Common myeloid progenitor, CD34-positive (primary cell): Measurements from ENCODE around the gene ZNF432. TPM values are rescaled to one million over a fixed set of nuclear protein-coding genes. Genes with fewer than 3 reads are reported as not detected.
"Not testable (repeated sequence)": the region's sequence is repeated elsewhere in the genome, so short reads cannot be mapped to it uniquely, and the experiment has no call there.

Experiments used
- CTCF ChIA-PET: fragments of 350-600 bp; sonication (Branson Sonifier 250); formaldehyde crosslinking; loops from one replicate; lab custom pipeline; 2021; ENCODE audit warnings: antibody characterized with exemption; lab: Charles Lee
- POLR2A ChIA-PET: fragments of 350-600 bp; sonication (Branson Sonifier 250); formaldehyde crosslinking; loops from one replicate; lab custom pipeline; 2021; ENCODE audit warnings: antibody characterized with exemption; lab: Charles Lee
- DNase-seq, 3 donors: peaks; one replicate each; pipeline versions ENCODE4 v3.0.0 to v3.0.0-alpha.2; 2013
- H3K27ac ChIP-seq, 2 experiments: 1 replicate in 1 of 2; 2 replicates in 1 of 2; pipeline ENCODE4 v1.7.0; 2013; ENCODE audit warnings: inconsistent platforms in 2 of 2, low read length in 2 of 2, mild to moderate bottlenecking in 2 of 2, low read depth in 1 of 2, moderate library complexity in 1 of 2; ENCODE audit not compliant: severe bottlenecking in 2 of 2, insufficient read depth in 1 of 2, poor library complexity in 1 of 2
- H3K27me3 ChIP-seq, 5 experiments: replicated peaks in 2 of 5; 1 replicate in 3 of 5; 2 replicates in 2 of 5; pipeline versions ENCODE4 v1.6.1 to v1.7.0; 2013; ENCODE audit warnings: low read length in 4 of 5, mild to moderate bottlenecking in 2 of 5, moderate library complexity in 2 of 5, inconsistent platforms in 1 of 5; ENCODE audit not compliant: insufficient read depth in 5 of 5, control insufficient read depth in 4 of 5
- H3K36me3 ChIP-seq, 4 experiments: 1 replicate in 2 of 4; 2 replicates in 2 of 4; pipeline versions ENCODE4 v1.6.1 to v1.7.0; 2013; ENCODE audit warnings: low read length in 3 of 4, control low read depth in 1 of 4, mild to moderate bottlenecking in 1 of 4; ENCODE audit not compliant: control insufficient read depth in 4 of 4, insufficient read depth in 4 of 4
- H3K4me1 ChIP-seq, 4 experiments: 1 replicate in 3 of 4; 2 replicates in 1 of 4; pipeline versions ENCODE4 v1.6.1 to v1.7.1; 2013; ENCODE audit warnings: low read length in 3 of 4, mild to moderate bottlenecking in 3 of 4, control low read depth in 1 of 4, inconsistent platforms in 1 of 4, moderate library complexity in 1 of 4; ENCODE audit not compliant: control insufficient read depth in 4 of 4, insufficient read depth in 4 of 4; ENCODE audit errors: control extremely low read depth in 1 of 4
- H3K4me3 ChIP-seq, 7 experiments: 1 replicate in 4 of 7; 2 replicates in 3 of 7; pipeline versions ENCODE4 v1.5.1 to v1.7.0; 2013; ENCODE audit warnings: mild to moderate bottlenecking in 7 of 7, low read length in 6 of 7, moderate library complexity in 6 of 7, inconsistent platforms in 2 of 7, low read depth in 2 of 7, control low read depth in 1 of 7; ENCODE audit not compliant: insufficient read depth in 4 of 7, control insufficient read depth in 1 of 7; ENCODE audit errors: extremely low read depth in 1 of 7
- H3K9me3 ChIP-seq, 5 experiments: 1 replicate in 4 of 5; 2 replicates in 1 of 5; pipeline versions ENCODE4 v1.6.1 to v1.7.1; 2013; ENCODE audit warnings: low read length in 4 of 5, mild to moderate bottlenecking in 2 of 5, inconsistent platforms in 1 of 5, low read depth in 1 of 5, moderate library complexity in 1 of 5; ENCODE audit not compliant: control insufficient read depth in 4 of 5, insufficient read depth in 2 of 5; ENCODE audit errors: control extremely low read depth in 1 of 5
- WGBS: methylation state at CpG from one replicate; pipeline ENCODE4 v1.1.5; 2013; ENCODE audit not compliant: insufficient coverage; 5-methylcytosine and 5-hydroxymethylcytosine counted together
- polyA plus RNA-seq: library from polyadenylated mRNA; unstranded; fragments of 120-200 nt; gene quantifications from one replicate; pipeline ENCODE4 v1.2.1, GENCODE V29; 2013

Gene ZNF432
- 17.3 TPM for polyA plus RNA-seq

GRCh38 chr19:52048555-52049501, at the start of gene ZNF432:
TSS of gene ZNF432 (minus strand) at chr19:52048838. CDS start at chr19:52046868, 1,970 bp downstream.
- ChIA-PET POLR2A (interaction anchor here (0.9 to 1.2 kb wide), 2 partner anchors 20 to 41 kb away, joined by 5 read pairs; partner anchors contain the start of gene ZNF615), CTCF (interaction anchor here (0.6 kb wide), 1 partner anchor 875 kb away, joined by 3 read pairs; no protein-coding TSS in a partner anchor)
- H3K4me3 ChIP-seq, result peak within 1 kb of the TSS; percentile 66 to 97 (median 82)
- peaks cover 12 to 32% (median 15%) of the 10 kb centered on the region in 4 experiments for H3K36me3 ChIP-seq
- DNase-seq, result peak; percentile 93 to 98 (median 97)
- H3K27me3 ChIP-seq, result no peaks in the 10 kb centered on the region
- WGBS, result 0% methylated on average over 43 of the region's 60 CpGs
- peaks cover 0 to 14% (median 1%) of the 10 kb centered on the region in 4 experiments for H3K4me1 ChIP-seq
- H3K9me3 ChIP-seq, result peaks cover 4 to 44% (median 14%) of the 10 kb centered on the region in 5 experiments
- H3K27ac ChIP-seq, result peak within 1 kb of the TSS; percentile 97 to 98

- CTCF ChIA-PET, POLR2A ChIA-PET, H3K27ac ChIP-seq, DNase-seq, H3K27me3 ChIP-seq: not testable (repeated sequence)
- peaks cover 0 to 15% (median 10%) of the 10 kb centered on the region in 4 experiments for H3K4me1 ChIP-seq
- H3K36me3 ChIP-seq, result peaks cover 7 to 21% (median 11%) of the 10 kb centered on the region in 4 experiments
- 100% methylated on average over 1 of the region's 3 CpGs for WGBS
- peak overlapping the region in 1 of 7 experiments; percentile 100 for H3K4me3 ChIP-seq
- peaks cover 0 to 54% (median 31%) of the 10 kb centered on the region in 5 experiments for H3K9me3 ChIP-seq
Observed at GRCh38 chr19:52096416-52096815, 47.8 kb upstream of the ZNF432 start.

- H3K9me3 ChIP-seq, result peaks cover 0 to 63% (median 41%) of the 10 kb centered on the region in 5 experiments
- peak within 1 kb of the TSS; percentile 79 to 87 for H3K27ac ChIP-seq
- DNase-seq, result peak; percentile 92 to 95 (median 94)
- no peaks in the 10 kb centered on the region for H3K27me3 ChIP-seq
- POLR2A ChIA-PET, result no interaction called here
- CTCF ChIA-PET, result no interaction called here
- H3K4me3 ChIP-seq, result peak within 1 kb of the TSS; percentile 64 to 100 (median 98)
- WGBS, result 2% methylated on average over 57 of the region's 59 CpGs
- H3K36me3 ChIP-seq, result peaks cover 9 to 32% (median 12%) of the 10 kb centered on the region in 4 experiments
- peaks cover 0 to 15% (median 10%) of the 10 kb centered on the region in 4 experiments for H3K4me1 ChIP-seq
Observed at GRCh38 chr19:52095172-52096014, 46.8 kb upstream of the ZNF432 start, which contains the start of gene ZNF841. TSS of gene ZNF841 (minus strand) at chr19:52095765. CDS start at chr19:52084801, 10,964 bp downstream.

- H3K4me3 ChIP-seq, result peak overlapping the region; percentile 64 to 100 (median 98)
- 41% methylated on average over 7 of the region's 12 CpGs for WGBS
- peaks cover 11 to 39% (median 17%) of the 10 kb centered on the region in 4 experiments for H3K36me3 ChIP-seq
- H3K27ac ChIP-seq, result peak overlapping the region in 1 of 2 experiments; percentile 87
- ChIA-PET POLR2A (no interaction called here), CTCF (no interaction called here)
- H3K27me3 ChIP-seq, result no peaks in the 10 kb centered on the region
- DNase-seq, result peak in 2 of 3 donors; percentile 16 to 27
- peaks cover 0 to 15% (median 10%) of the 10 kb centered on the region in 4 experiments for H3K4me1 ChIP-seq
- peaks cover 0 to 66% (median 42%) of the 10 kb centered on the region in 5 experiments for H3K9me3 ChIP-seq
Observed at GRCh38 chr19:52094526-52095130, 46.0 kb upstream of the ZNF432 start.

GRCh38 chr19:52086481-52086880, 37.8 kb upstream of the ZNF432 start:
- CTCF ChIA-PET, result no interaction called here
- no peak overlapping the region for H3K27ac ChIP-seq
- H3K4me3 ChIP-seq, result no peak overlapping the region
- H3K27me3 ChIP-seq, result no peaks in the 10 kb centered on the region
- POLR2A ChIA-PET, result no interaction called here
- peaks cover 36 to 98% (median 60%) of the 10 kb centered on the region in 4 experiments for H3K36me3 ChIP-seq
- no peak for DNase-seq
- peaks cover 4 to 95% (median 63%) of the 10 kb centered on the region in 5 experiments for H3K9me3 ChIP-seq
- H3K4me1 ChIP-seq, result no peaks in the 10 kb centered on the region

- Histone ChIP-seq H3K27ac (no peak overlapping the region), H3K4me3 (no peak overlapping the region), H3K27me3 (no peaks in the 10 kb centered on the region), H3K9me3 (peaks cover 22 to 96% (median 65%) of the 10 kb centered on the region in 5 experiments), H3K4me1 (no peaks in the 10 kb centered on the region), H3K36me3 (peaks cover 36 to 97% (median 63%) of the 10 kb centered on the region in 4 experiments)
- ChIA-PET POLR2A (no interaction called here), CTCF (no interaction called here)
- 97% methylated on average over 5 of the region's 5 CpGs for WGBS
- no peak for DNase-seq
Observed at GRCh38 chr19:52070496-52070895, 21.9 kb upstream of the ZNF432 start.
